HCT116 (cell line): ENCODE results near the gene EXOSC1. TPM values are rescaled to one million over a fixed set of nuclear protein-coding genes. Genes with fewer than 3 reads are reported as not detected.

Experiments
- ATAC-seq: fragments of 200-7000 bp; cut with Tn5 transposase; 2 replicates; pipeline ENCODE4 v1.9.1; 2020; ENCODE audit warnings: mild to moderate bottlenecking, moderate library complexity
- BruUV-seq: library from RNA; stranded (reverse); fragments of 400-500 nt; replicated peaks from 2 replicates; lab custom pipeline; 2021; lab: Mats Ljungman, UMichigan
- CTCF ChIA-PET: fragments of 300-600 bp; sonication (Branson Sonifier 250); formaldehyde crosslinking; loops from one replicate; lab custom pipeline; 2021; ENCODE audit warnings: antibody characterized with exemption; lab: Charles Lee
- POLR2A ChIA-PET: fragments of 300-600, 350-600 bp; sonication (Branson Sonifier 250); formaldehyde crosslinking; loops from one replicate; lab custom pipeline; 2021; ENCODE audit warnings: antibody characterized with exemption; lab: Charles Lee
- RAD21 ChIA-PET, 2 experiments: fragments of 300-600 bp; sonication (Branson Sonifier 250); formaldehyde crosslinking; loops; one replicate each; lab custom pipeline; 2023; ENCODE audit warnings: low total read pairs in 2 of 2; ENCODE audit not compliant: uncharacterized antibody in 2 of 2, unreplicated experiment in 2 of 2, low non-redundant PET in 1 of 2; lab: Charles Lee
- DNase-seq: peaks from one replicate; pipeline ENCODE4 v3.0.0-alpha.2; 2010; ENCODE audit warnings: low read depth, low spot score
- H2AFZ ChIP-seq: fragments of 200-600 bp; shearing (Covaris generic), sonication (generic); 2 replicates; pipeline ENCODE4 v1.6.1; 2017; ENCODE audit warnings: low read depth, mixed run types, mixed read lengths, antibody characterized with exemption, low read length; ENCODE audit not compliant: poor library complexity, severe bottlenecking
- H3K27ac ChIP-seq: 2 replicates; pipeline ENCODE4 v1.5.1; 2012; ENCODE audit warnings: low read depth, low read length
- H3K27me3 ChIP-seq: fragments of 200-600 bp; sonication (generic); 2 replicates; pipeline ENCODE4 v1.6.1; 2016; ENCODE audit warnings: mixed run types, low read length, mixed read lengths; ENCODE audit not compliant: insufficient read depth
- H3K36me3 ChIP-seq, 2 experiments: fragments of 200-500 bp in 1 of 2; fragments of 200-600 bp in 1 of 2; sonication (Bioruptor generic) in 1 of 2; sonication (generic) in 1 of 2; 2 replicates each; pipeline versions ENCODE4 v1.5.1 to v1.6.1; 2014 to 2016; ENCODE audit warnings: low read length in 2 of 2, inconsistent platforms in 1 of 2, mixed read lengths in 1 of 2, mixed run types in 1 of 2; ENCODE audit not compliant: insufficient read depth in 2 of 2, control insufficient read depth in 1 of 2
- H3K4me1 ChIP-seq, 2 experiments: fragments of 200-600 bp in 1 of 2; sonication (generic) in 1 of 2; 2 replicates each; pipeline versions ENCODE4 v1.5.1 to v1.6.1; 2012 to 2017; ENCODE audit warnings: low read length in 2 of 2, inconsistent platforms in 1 of 2, mild to moderate bottlenecking in 1 of 2, mixed read lengths in 1 of 2, mixed run types in 1 of 2, moderate library complexity in 1 of 2; ENCODE audit not compliant: insufficient read depth in 2 of 2, control insufficient read depth in 1 of 2
- H3K4me2 ChIP-seq: fragments of 200-600 bp; sonication (generic); 2 replicates; pipeline ENCODE4 v1.6.1; 2017; ENCODE audit warnings: mixed run types, low read length, mixed read lengths
- H3K4me3 ChIP-seq, 2 experiments: fragments of 200-600 bp in 1 of 2; sonication (generic) in 1 of 2; replicated peaks in 1 of 2; 2 replicates each; pipeline ENCODE4 v1.5.1; 2011 to 2016; ENCODE audit warnings: low read length in 2 of 2, control low read depth in 1 of 2, low read depth in 1 of 2, mild to moderate bottlenecking in 1 of 2, mixed read lengths in 1 of 2, mixed run types in 1 of 2
- H3K79me2 ChIP-seq: fragments of 200-600 bp; sonication (generic); 2 replicates; pipeline ENCODE4 v1.6.1; 2017; ENCODE audit warnings: mild to moderate bottlenecking, mixed run types, low read length, moderate library complexity, mixed read lengths; ENCODE audit not compliant: insufficient read depth
- H3K9ac ChIP-seq: fragments of 200-600 bp; sonication (generic); 2 replicates; pipeline ENCODE4 v1.6.1; 2016; ENCODE audit warnings: low read length, mixed read lengths
- H3K9me2 ChIP-seq: fragments of 200-600 bp; sonication (generic), shearing (Covaris generic); 2 replicates; pipeline ENCODE4 v1.6.1; 2017; ENCODE audit warnings: mixed run types, mild to moderate bottlenecking, moderate library complexity; ENCODE audit not compliant: insufficient read depth
- H3K9me3 ChIP-seq, 2 experiments: fragments of 200-500 bp in 1 of 2; fragments of 200-600 bp in 1 of 2; sonication (Bioruptor generic) in 1 of 2; sonication (generic) in 1 of 2; 2 replicates each; pipeline ENCODE4 v1.6.1; 2014 to 2017; ENCODE audit warnings: low read length in 2 of 2, mixed read lengths in 2 of 2, inconsistent platforms in 1 of 2, low read depth in 1 of 2, mild to moderate bottlenecking in 1 of 2, mixed run types in 1 of 2, moderate library complexity in 1 of 2; ENCODE audit not compliant: control insufficient read depth in 1 of 2, insufficient read depth in 1 of 2
- H4K20me1 ChIP-seq: fragments of 200-600 bp; sonication (generic), shearing (Covaris generic); 2 replicates; pipeline ENCODE4 v1.6.1; 2017; ENCODE audit warnings: mixed run types, mild to moderate bottlenecking, moderate library complexity; ENCODE audit not compliant: insufficient read depth
- CBX3 ChIP-seq: IDR thresholded peaks from 2 replicates; pipeline ENCODE4 v1.6.1; 2012; ENCODE audit warnings: low read depth
- CEBPB ChIP-seq: IDR thresholded peaks from 2 replicates; pipeline ENCODE4 v1.6.1; 2012; ENCODE audit warnings: low read depth
- CTCF ChIP-seq, 3 experiments: fragments of 200-600 bp in 1 of 3; sonication (generic) in 1 of 3; IDR thresholded peaks in 2 of 3; conservative IDR thresholded peaks in 1 of 3; 2 replicates each; pipeline ENCODE4 v1.5.1; 2012 to 2017; ENCODE audit warnings: low read depth in 2 of 3, low read length in 2 of 3, antibody characterized with exemption in 1 of 3, borderline replicate concordance in 1 of 3, control low read depth in 1 of 3, mild to moderate bottlenecking in 1 of 3, mixed read lengths in 1 of 3, mixed run types in 1 of 3, moderate library complexity in 1 of 3; ENCODE audit not compliant: insufficient read depth in 1 of 3
- ELF1 ChIP-seq: IDR thresholded peaks from 2 replicates; pipeline ENCODE4 v1.6.1; 2012; ENCODE audit warnings: low read depth, borderline replicate concordance
- EZH2 ChIP-seq: fragments of 200-600 bp; sonication (generic); IDR thresholded peaks from 2 replicates; pipeline ENCODE4 v1.6.1; 2017; ENCODE audit warnings: antibody characterized with exemption, mixed run types
- EZH2phosphoT487 ChIP-seq: fragments of 200-600 bp; IDR thresholded peaks from 2 replicates; pipeline ENCODE4 v1.6.1; 2018; ENCODE audit warnings: antibody characterized with exemption, borderline replicate concordance
- FOSL1 ChIP-seq: IDR thresholded peaks from 2 replicates; pipeline ENCODE4 v1.6.1; 2012; ENCODE audit warnings: low read depth
- POLR2A ChIP-seq: IDR thresholded peaks from 2 replicates; pipeline ENCODE4 v1.7.0; 2011; ENCODE audit warnings: borderline replicate concordance; ENCODE audit not compliant: insufficient read depth, insufficient read length; ENCODE audit errors: extremely low read depth
- POLR2AphosphoS5 ChIP-seq: IDR thresholded peaks from 2 replicates; pipeline ENCODE4 v1.6.1; 2011; ENCODE audit warnings: mild to moderate bottlenecking, low read depth, low read length, moderate library complexity
- REST ChIP-seq: IDR thresholded peaks from 2 replicates; pipeline ENCODE4 v1.6.1; 2012; ENCODE audit warnings: low read depth
- SIN3A ChIP-seq: IDR thresholded peaks from 2 replicates; pipeline ENCODE4 v1.6.1; 2012; ENCODE audit warnings: low read depth
- SP1 ChIP-seq: IDR thresholded peaks from 2 replicates; pipeline ENCODE4 v1.6.1; 2012; ENCODE audit warnings: low read depth
- SRF ChIP-seq: IDR thresholded peaks from 2 replicates; pipeline ENCODE4 v1.6.1; 2012; ENCODE audit warnings: low read depth
- TCF7L2 ChIP-seq: IDR thresholded peaks from 2 replicates; pipeline ENCODE4 v1.7.0; 2011; ENCODE audit warnings: borderline replicate concordance, inconsistent platforms; ENCODE audit not compliant: insufficient read depth, insufficient read length; ENCODE audit errors: extremely low read depth
- ZFX ChIP-seq: fragments of 450-650 bp; IDR thresholded peaks from 2 replicates; pipeline ENCODE4 v1.6.1; 2017
- ZNF274 ChIP-seq: fragments of 200-500 bp; sonication (Bioruptor generic); IDR thresholded peaks from 2 replicates; pipeline ENCODE4 v1.6.1; 2014; ENCODE audit warnings: mild to moderate bottlenecking, low read depth, low read length, inconsistent platforms
- intact Hi-C: fragments of 100-400 bp; cut with micrococcal nuclease; formaldehyde crosslinking; loops from 2 replicates; pipeline ENCODE4 v1.10.0; 2022
- total RNA-seq: library from RNA; stranded (reverse); gene quantifications from one replicate; pipeline ENCODE4 v1.2.1, GENCODE V29; 2021; ENCODE audit not compliant: unreplicated experiment
- TF ChIP-seq, protein P1 (sequence below): IDR thresholded peaks from 2 replicates; pipeline ENCODE4 v1.6.1; 2011; ENCODE audit warnings: mild to moderate bottlenecking, low read length, moderate library complexity; ENCODE audit not compliant: insufficient replicate concordance; ENCODE audit errors: extremely low read depth
- TF ChIP-seq, protein P2 (sequence below): IDR thresholded peaks from 2 replicates; pipeline ENCODE4 v1.6.1; 2012
- TF ChIP-seq, protein P3 (sequence below): IDR thresholded peaks from 2 replicates; pipeline ENCODE4 v1.6.1; 2012

The EXOSC1 gene
- total RNA-seq, 1 experiment from 2014 or later, result 38.9 TPM

DNA sequence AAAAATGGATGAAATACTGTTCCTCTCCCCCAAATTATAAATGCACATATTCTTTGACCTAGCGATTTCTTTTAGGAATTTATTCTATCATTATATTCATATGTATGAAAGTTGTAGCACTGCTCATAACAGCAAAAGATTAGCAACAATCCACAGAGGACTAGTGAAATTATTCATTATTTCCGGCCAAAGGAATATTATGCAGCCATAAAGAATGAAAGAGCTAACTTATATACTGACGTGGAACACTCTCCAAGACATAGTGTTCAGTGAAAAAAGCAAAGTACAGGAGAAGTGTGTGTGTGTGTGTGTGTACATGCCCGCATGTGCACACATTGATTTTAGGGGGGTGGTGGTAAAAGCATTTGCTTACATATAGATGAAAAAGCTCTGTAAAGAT lies 29.1 kb upstream of the EXOSC1 start:
- no peak for DNase-seq
- Histone ChIP-seq H3K79me2 (no peaks in the 10 kb centered on the region; the same call in 1 of the 2 replicates), H3K36me3 (peaks cover 64 to 71% of the 10 kb centered on the region in 2 experiments)

More for the DNA sequence above, 29.1 kb upstream of the EXOSC1 start:
- H3K4me3 ChIP-seq, result no peak overlapping the region
- H3K9me2 ChIP-seq, result no peaks in the 10 kb centered on the region
- no peak for TF ChIP-seq SRF
- no peak for TF ChIP-seq CEBPB
- TF ChIP-seq TCF7L2, result no peak
- no peak for TF ChIP-seq EZH2
- no peak for TF ChIP-seq SP1
- no peak for TF ChIP-seq ZNF274
- TF ChIP-seq ELF1, result no peak
- no peak for TF ChIP-seq REST
- TF ChIP-seq FOSL1, result no peak
- TF ChIP-seq ZFX, result no peak
- no peak for TF ChIP-seq CTCF (IDR thresholded peaks at IDR 0.05 in 2 of 3, conservative IDR thresholded peaks at IDR 0.05 in 1 of 3; ENCODE audit: borderline replicate concordance in 1 of 3, insufficient read depth in 1 of 3, low read depth in 2 of 3, low read length in 2 of 3)
- TF ChIP-seq SIN3A, result no peak
- TF ChIP-seq, protein P1, sequence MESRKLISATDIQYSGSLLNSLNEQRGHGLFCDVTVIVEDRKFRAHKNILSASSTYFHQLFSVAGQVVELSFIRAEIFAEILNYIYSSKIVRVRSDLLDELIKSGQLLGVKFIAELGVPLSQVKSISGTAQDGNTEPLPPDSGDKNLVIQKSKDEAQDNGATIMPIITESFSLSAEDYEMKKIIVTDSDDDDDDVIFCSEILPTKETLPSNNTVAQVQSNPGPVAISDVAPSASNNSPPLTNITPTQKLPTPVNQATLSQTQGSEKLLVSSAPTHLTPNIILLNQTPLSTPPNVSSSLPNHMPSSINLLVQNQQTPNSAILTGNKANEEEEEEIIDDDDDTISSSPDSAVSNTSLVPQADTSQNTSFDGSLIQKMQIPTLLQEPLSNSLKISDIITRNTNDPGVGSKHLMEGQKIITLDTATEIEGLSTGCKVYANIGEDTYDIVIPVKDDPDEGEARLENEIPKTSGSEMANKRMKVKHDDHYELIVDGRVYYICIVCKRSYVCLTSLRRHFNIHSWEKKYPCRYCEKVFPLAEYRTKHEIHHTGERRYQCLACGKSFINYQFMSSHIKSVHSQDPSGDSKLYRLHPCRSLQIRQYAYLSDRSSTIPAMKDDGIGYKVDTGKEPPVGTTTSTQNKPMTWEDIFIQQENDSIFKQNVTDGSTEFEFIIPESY, result no peak
- no peak for TF ChIP-seq POLR2AphosphoS5
- no peak for TF ChIP-seq CBX3
- TF ChIP-seq POLR2A, result no peak
- TF ChIP-seq, protein P2, sequence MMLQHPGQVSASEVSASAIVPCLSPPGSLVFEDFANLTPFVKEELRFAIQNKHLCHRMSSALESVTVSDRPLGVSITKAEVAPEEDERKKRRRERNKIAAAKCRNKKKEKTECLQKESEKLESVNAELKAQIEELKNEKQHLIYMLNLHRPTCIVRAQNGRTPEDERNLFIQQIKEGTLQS, result no peak
- TF ChIP-seq, protein P3, sequence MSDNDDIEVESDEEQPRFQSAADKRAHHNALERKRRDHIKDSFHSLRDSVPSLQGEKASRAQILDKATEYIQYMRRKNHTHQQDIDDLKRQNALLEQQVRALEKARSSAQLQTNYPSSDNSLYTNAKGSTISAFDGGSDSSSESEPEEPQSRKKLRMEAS, result no peak
- TF ChIP-seq EZH2phosphoT487, result no peak
- peaks cover 3% of the 10 kb centered on the region; the same call in 1 of the 2 replicates for H4K20me1 ChIP-seq
- H3K9me3 ChIP-seq, result no peaks in the 10 kb centered on the region
- ChIA-PET CTCF (interaction anchor here (1.6 kb wide), 1 partner anchor 11 kb away, joined by 4 read pairs; no protein-coding TSS in a partner anchor), POLR2A (no interaction called here), RAD21 (no interaction called here)
- intact Hi-C loops, result no loop called here
- no peaks in the 10 kb centered on the region; a peak in 1 of 4 replicates for H3K4me1 ChIP-seq
- H3K27me3 ChIP-seq, result no peaks in the 10 kb centered on the region
- no peak overlapping the region for H3K4me2 ChIP-seq
- no peak for ATAC-seq
- no peak overlapping the region for H3K27ac ChIP-seq
- no TSS peak for BruUV-seq
- H3K9ac ChIP-seq, result no peak overlapping the region
- H2AFZ ChIP-seq, result no peak overlapping the region
